Loucy (cell line): ENCODE data around the gene MARF1.

ENCODE experiments used
- CTCF ChIP-seq: fragments of 200-600 bp; sonication (generic); conservative IDR thresholded peaks from 2 replicates; pipeline ENCODE4 v1.5.1; 2014; ENCODE audit warnings: mild to moderate bottlenecking, antibody characterized with exemption, low read length
- EZH2phosphoT487 ChIP-seq: fragments of 200-600 bp; IDR thresholded peaks from 2 replicates; pipeline ENCODE4 v1.6.1; 2018; ENCODE audit warnings: antibody characterized with exemption, mild to moderate bottlenecking, moderate library complexity, borderline replicate concordance

GRCh38 chr16:15667091-15667742 is 24.3 kb upstream of the MARF1 start:
- TF ChIP-seq CTCF (no peak), EZH2phosphoT487 (no peak)
